GM21737 (cell line): ENCODE data around the gene ZNF471.

ENCODE experiments used
- ATAC-seq: cut with Tn5 transposase; IDR thresholded peaks from one replicate; pipeline ENCODE4 v1.9.1; 2021; ENCODE audit warnings: mild to moderate bottlenecking, moderate library complexity; ENCODE audit not compliant: unreplicated experiment

The ZNF471 gene

GRCh38 chr19:56572589-56572988 is 64.9 kb downstream of the ZNF471 start:
- no peak for ATAC-seq

GRCh38 chr19:56573914-56574313 is 66.3 kb downstream of the ZNF471 start:
- ATAC-seq: no peak

DNA sequence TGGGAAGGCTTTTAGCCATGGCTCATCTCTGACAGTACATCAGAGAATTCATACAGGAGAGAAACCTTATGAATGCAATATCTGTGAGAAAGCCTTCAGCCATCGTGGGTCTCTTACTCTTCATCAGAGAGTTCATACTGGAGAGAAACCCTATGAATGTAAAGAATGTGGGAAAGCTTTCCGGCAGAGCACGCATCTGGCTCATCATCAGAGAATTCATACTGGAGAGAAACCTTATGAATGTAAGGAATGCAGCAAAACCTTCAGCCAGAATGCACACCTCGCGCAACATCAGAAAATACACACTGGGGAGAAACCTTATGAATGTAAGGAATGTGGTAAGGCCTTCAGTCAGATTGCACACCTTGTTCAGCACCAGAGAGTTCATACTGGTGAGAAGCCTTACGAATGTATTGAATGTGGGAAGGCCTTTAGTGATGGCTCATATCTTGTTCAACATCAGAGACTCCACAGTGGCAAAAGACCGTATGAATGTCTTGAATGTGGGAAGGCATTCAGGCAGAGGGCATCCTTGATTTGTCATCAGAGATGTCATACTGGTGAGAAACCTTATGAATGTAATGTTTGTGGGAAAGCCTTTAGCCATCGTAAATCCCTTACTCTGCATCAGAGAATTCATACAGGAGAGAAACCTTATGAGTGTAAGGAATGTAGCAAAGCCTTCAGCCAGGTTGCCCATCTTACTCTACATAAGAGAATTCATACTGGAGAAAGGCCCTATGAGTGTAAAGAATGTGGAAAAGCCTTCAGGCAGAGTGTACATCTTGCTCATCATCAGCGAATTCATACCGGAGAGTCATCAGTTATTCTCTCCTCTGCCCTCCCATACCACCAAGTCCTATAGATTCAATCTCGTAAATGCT is 70.3 kb downstream of the ZNF471 start:
- ATAC-seq: no peak
